ENCODE data around the gene FAM234B.

DNA sequence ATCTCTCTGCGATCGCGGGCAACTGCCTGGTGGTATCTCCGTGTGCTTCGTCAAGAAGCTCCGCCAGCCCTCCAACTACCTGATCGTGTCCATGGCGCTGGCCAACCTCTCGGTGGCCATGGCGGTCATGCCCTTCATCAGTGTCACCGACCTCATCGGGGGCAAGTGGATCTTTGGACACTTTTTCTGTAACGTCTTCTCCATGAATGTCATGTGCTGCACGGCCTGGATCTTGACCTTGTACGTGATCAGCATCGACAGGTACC is 42.5 kb upstream of the FAM234B start:
- TF ChIP-seq, protein P1, sequence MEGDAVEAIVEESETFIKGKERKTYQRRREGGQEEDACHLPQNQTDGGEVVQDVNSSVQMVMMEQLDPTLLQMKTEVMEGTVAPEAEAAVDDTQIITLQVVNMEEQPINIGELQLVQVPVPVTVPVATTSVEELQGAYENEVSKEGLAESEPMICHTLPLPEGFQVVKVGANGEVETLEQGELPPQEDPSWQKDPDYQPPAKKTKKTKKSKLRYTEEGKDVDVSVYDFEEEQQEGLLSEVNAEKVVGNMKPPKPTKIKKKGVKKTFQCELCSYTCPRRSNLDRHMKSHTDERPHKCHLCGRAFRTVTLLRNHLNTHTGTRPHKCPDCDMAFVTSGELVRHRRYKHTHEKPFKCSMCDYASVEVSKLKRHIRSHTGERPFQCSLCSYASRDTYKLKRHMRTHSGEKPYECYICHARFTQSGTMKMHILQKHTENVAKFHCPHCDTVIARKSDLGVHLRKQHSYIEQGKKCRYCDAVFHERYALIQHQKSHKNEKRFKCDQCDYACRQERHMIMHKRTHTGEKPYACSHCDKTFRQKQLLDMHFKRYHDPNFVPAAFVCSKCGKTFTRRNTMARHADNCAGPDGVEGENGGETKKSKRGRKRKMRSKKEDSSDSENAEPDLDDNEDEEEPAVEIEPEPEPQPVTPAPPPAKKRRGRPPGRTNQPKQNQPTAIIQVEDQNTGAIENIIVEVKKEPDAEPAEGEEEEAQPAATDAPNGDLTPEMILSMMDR (conservative IDR thresholded peaks at IDR 0.05; ENCODE audit: low read length), result no peak
- TF ChIP-seq EZH2phosphoT487 (IDR thresholded peaks at IDR 0.05; ENCODE audit: borderline replicate concordance), result no peak
